ENCODE results near the gene NECAB3. TPM values are rescaled to one million over a fixed set of nuclear protein-coding genes. Genes with fewer than 3 reads are reported as not detected.
"Not testable (repeated sequence)": the region's sequence is repeated elsewhere in the genome, so short reads cannot be mapped to it uniquely, and the experiment has no call there.

The NECAB3 gene
- total RNA-seq, 4 donors from 2014 or later: 5.6 to 44.3 (median 20.4) TPM

DNA sequence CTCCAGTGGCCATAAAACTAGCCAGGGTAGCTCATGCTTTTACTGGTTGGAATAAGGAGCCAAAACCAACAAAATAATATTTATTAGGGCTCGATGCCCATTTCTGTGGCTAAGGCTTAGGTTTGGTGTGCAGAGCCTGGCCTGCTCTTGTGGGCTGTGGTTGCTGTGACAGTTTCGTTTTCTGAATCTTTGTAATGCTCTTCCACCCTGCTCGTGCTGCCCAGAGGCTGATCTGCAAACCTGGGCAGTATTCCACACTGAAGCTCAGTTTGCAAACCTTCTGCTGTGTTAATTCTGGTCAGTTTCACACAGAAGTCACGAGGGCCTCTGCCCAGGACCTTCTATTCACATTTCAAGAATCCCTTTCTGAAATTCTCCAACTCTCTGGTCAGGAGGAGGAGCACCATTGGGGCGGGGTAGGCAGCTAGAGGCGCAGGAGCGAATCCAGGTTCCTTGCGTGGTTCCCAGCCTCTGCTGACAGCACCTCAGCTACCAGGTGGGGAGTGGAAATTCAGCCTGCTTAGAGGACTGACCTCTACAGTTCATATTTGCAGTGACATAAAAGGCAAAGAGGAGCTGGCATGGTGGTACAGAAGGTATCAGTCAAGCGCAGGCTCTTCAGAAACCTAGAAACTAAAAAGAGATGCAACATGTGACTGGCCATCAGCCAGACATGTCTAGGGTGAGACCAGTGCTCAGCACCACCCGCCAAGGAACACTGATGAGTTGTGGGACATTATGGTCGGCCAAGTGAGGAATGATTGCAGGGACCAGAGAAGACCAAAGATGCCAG lies 26.4 kb downstream of the NECAB3 start:
- intact Hi-C loops (cut with DNase I; ENCODE audit: low total_unique reads): no loop called here

GRCh38 chr20:33646959-33647602 lies 27.1 kb downstream of the NECAB3 start:
- H3K27me3 ChIP-seq; H3K36me3 ChIP-seq; H3K4me3 ChIP-seq; H3K27ac ChIP-seq; H3K4me1 ChIP-seq; DNase-seq; H3K9me3 ChIP-seq; intact Hi-C loops (cut with DNase I; ENCODE audit: low total_unique reads): not testable (repeated sequence)

More for the DNA sequence above, 26.4 kb downstream of the NECAB3 start:
- H3K4me3 ChIP-seq: no peak overlapping the region
- DNase-seq: no peak
- H3K27me3 ChIP-seq: no peaks in the 10 kb centered on the region
- TF ChIP-seq POLR2A (IDR thresholded peaks at IDR 0.05): no peak
- TF ChIP-seq, protein P1, sequence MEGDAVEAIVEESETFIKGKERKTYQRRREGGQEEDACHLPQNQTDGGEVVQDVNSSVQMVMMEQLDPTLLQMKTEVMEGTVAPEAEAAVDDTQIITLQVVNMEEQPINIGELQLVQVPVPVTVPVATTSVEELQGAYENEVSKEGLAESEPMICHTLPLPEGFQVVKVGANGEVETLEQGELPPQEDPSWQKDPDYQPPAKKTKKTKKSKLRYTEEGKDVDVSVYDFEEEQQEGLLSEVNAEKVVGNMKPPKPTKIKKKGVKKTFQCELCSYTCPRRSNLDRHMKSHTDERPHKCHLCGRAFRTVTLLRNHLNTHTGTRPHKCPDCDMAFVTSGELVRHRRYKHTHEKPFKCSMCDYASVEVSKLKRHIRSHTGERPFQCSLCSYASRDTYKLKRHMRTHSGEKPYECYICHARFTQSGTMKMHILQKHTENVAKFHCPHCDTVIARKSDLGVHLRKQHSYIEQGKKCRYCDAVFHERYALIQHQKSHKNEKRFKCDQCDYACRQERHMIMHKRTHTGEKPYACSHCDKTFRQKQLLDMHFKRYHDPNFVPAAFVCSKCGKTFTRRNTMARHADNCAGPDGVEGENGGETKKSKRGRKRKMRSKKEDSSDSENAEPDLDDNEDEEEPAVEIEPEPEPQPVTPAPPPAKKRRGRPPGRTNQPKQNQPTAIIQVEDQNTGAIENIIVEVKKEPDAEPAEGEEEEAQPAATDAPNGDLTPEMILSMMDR (IDR thresholded peaks at IDR 0.05): no peak
- no peak overlapping the region for H3K27ac ChIP-seq
- H3K9me3 ChIP-seq: no peaks in the 10 kb centered on the region
- no peaks in the 10 kb centered on the region for H3K36me3 ChIP-seq
- H3K4me1 ChIP-seq: no peaks in the 10 kb centered on the region

DNA sequence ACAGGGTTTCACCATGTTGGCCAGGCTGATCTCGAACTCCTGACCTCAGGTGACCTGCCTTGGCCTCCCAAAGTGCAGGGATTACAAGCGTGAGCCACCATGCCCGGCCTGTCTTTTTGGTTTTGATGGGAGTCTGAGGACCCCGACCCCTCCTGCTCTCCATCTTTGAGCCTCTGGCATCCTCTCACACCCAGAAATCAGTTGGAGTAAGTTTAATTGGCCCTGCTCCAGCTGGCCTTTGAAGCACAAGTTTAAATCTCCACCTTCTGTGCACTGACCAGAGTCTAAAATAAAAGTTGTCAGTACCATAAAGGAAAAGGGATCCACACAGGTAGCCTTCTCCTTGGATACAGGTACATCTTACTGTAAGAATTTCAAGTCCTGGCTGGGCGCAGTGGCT lies 28.0 kb downstream of the NECAB3 start:
- H3K4me3 ChIP-seq: no peak overlapping the region
- no peaks in the 10 kb centered on the region for H3K9me3 ChIP-seq
- intact Hi-C loops (cut with DNase I; ENCODE audit: low total_unique reads): no loop called here
- H3K36me3 ChIP-seq: no peaks in the 10 kb centered on the region
- H3K27ac ChIP-seq: no peak overlapping the region
- no peaks in the 10 kb centered on the region for H3K27me3 ChIP-seq
- DNase-seq: no peak
- no peaks in the 10 kb centered on the region for H3K4me1 ChIP-seq
- TF ChIP-seq, protein P1 (IDR thresholded peaks at IDR 0.05): no peak

GRCh38 chr20:33645396-33645795 lies 28.8 kb downstream of the NECAB3 start:
- no peak for TF ChIP-seq POLR2A (IDR thresholded peaks at IDR 0.05)
- TF ChIP-seq, protein P1 (IDR thresholded peaks at IDR 0.05): no peak
- no peaks in the 10 kb centered on the region for H3K4me1 ChIP-seq
- no peaks in the 10 kb centered on the region for H3K9me3 ChIP-seq
- no peaks in the 10 kb centered on the region for H3K27me3 ChIP-seq
- no peak for DNase-seq
- no peak overlapping the region for H3K27ac ChIP-seq
- intact Hi-C loops (cut with DNase I; ENCODE audit: low total_unique reads): no loop called here
- no peak overlapping the region for H3K4me3 ChIP-seq
- no peaks in the 10 kb centered on the region for H3K36me3 ChIP-seq

DNA sequence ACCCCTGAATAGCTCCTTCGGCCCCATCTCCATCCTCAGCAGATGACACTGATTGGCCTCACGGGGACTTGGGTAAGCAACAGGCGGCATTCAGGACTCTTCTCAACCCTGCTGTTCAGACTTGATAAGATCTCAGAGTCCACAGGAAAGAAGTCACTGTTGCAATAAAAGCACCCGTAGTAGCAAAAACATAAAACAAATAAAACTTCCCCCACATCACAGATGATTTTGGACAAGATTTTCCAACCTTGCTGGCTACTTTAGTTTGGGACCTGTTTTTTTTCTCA lies 29.2 kb downstream of the NECAB3 start:
- no peak for DNase-seq
- Histone ChIP-seq H3K4me3 (no peak overlapping the region), H3K27me3 (no peaks in the 10 kb centered on the region), H3K27ac (no peak overlapping the region), H3K9me3 (no peaks in the 10 kb centered on the region), H3K4me1 (no peaks in the 10 kb centered on the region), H3K36me3 (no peaks in the 10 kb centered on the region)
- no peak for TF ChIP-seq POLR2A (IDR thresholded peaks at IDR 0.05)
- TF ChIP-seq, protein P1 (IDR thresholded peaks at IDR 0.05): no peak
- intact Hi-C loops (cut with DNase I; ENCODE audit: low total_unique reads): no loop called here

Data from uterus (tissue), 4 donors.